HG03565 (cell line): ENCODE measurements around the gene SOAT2.
"Not testable (repeated sequence)": the region's sequence is repeated elsewhere in the genome, so short reads cannot be mapped to it uniquely, and the experiment has no call there.

Experiments used
- ATAC-seq: cut with Tn5 transposase; IDR thresholded peaks from one replicate; pipeline ENCODE4 v1.9.1; 2021; ENCODE audit warnings: mild to moderate bottlenecking, moderate library complexity; ENCODE audit not compliant: unreplicated experiment

SOAT2 gene

GRCh38 chr12:53131844-53132243, 28.6 kb downstream of the SOAT2 start:
- ATAC-seq, result no peak

- ATAC-seq, result no peak
Observed at GRCh38 chr12:53133722-53134121, 30.4 kb downstream of the SOAT2 start.

GRCh38 chr12:53143355-53143754, 40.1 kb downstream of the SOAT2 start:
- no peak for ATAC-seq

- no peak for ATAC-seq
Observed at GRCh38 chr12:53145383-53146260, 42.3 kb downstream of the SOAT2 start.

- no peak for ATAC-seq
Observed at GRCh38 chr12:53147181-53147580, 43.9 kb downstream of the SOAT2 start.

GRCh38 chr12:53147653-53148052, 44.4 kb downstream of the SOAT2 start:
- no peak for ATAC-seq

- no peak for ATAC-seq
Observed at GRCh38 chr12:53151039-53151438, 47.8 kb downstream of the SOAT2 start.

- no peak for ATAC-seq
Observed at GRCh38 chr12:53152390-53152789, 49.1 kb downstream of the SOAT2 start.

GRCh38 chr12:53159195-53159839, 56.0 kb downstream of the SOAT2 start:
- ATAC-seq, result no peak

- no peak for ATAC-seq
Observed at GRCh38 chr12:53160000-53160399, 56.7 kb downstream of the SOAT2 start.

- no peak for ATAC-seq
Observed at GRCh38 chr12:53160673-53161072, 57.4 kb downstream of the SOAT2 start.

GRCh38 chr12:53161119-53161911, 58.0 kb downstream of the SOAT2 start:
- ATAC-seq, result no peak

GRCh38 chr12:53163008-53163407, 59.7 kb downstream of the SOAT2 start:
- ATAC-seq, result not testable (repeated sequence)

GRCh38 chr12:53166837-53167236, 63.6 kb downstream of the SOAT2 start:
- ATAC-seq, result no peak

GRCh38 chr12:53169644-53170043, 66.4 kb downstream of the SOAT2 start:
- no peak for ATAC-seq

- ATAC-seq, result no peak
Observed at GRCh38 chr12:53170215-53170614, 66.9 kb downstream of the SOAT2 start.

GRCh38 chr12:53170876-53171724, 67.8 kb downstream of the SOAT2 start:
- no peak for ATAC-seq

- no peak for ATAC-seq
Observed at GRCh38 chr12:53171725-53172329, 68.5 kb downstream of the SOAT2 start.

- no peak for ATAC-seq
Observed at GRCh38 chr12:53172352-53172751, 69.1 kb downstream of the SOAT2 start.

GRCh38 chr12:53173085-53173715, 69.9 kb downstream of the SOAT2 start:
- ATAC-seq, result no peak
